Body of pancreas (tissue), 4 donors: Measurements from ENCODE around the gene UBA52. TPM values are rescaled to one million over a fixed set of nuclear protein-coding genes. Genes with fewer than 3 reads are reported as not detected.
"Not testable (repeated sequence)": the region's sequence is repeated elsewhere in the genome, so short reads cannot be mapped to it uniquely, and the experiment has no call there.

Experiments
- ATAC-seq: fragments of 150-250 bp; one replicate; pipeline ENCODE4 v1.9.1; 2016
- DNase-seq, 4 donors: peaks; one replicate each; pipeline ENCODE4 v3.0.0-alpha.2; 2019
- H3K27ac ChIP-seq, 4 donors: fragments of 200-600 bp; sonication (generic); 1 replicate in 3 of 4; 2 replicates in 1 of 4; pipeline versions ENCODE4 v1.5.1 to v1.6.1; 2016 to 2019; ENCODE audit warnings: mild to moderate bottlenecking in 1 of 4, mixed read lengths in 1 of 4, moderate library complexity in 1 of 4
- H3K27me3 ChIP-seq, 2 donors: fragments of 200-600 bp; sonication (generic); one replicate each; pipeline ENCODE4 v1.6.0; 2016; ENCODE audit warnings: mild to moderate bottlenecking in 1 of 2
- H3K36me3 ChIP-seq, 2 donors: fragments of 200-600 bp; sonication (generic); replicated peaks in 1 of 2; 2 replicates each; pipeline ENCODE4 v1.5.1; 2016; ENCODE audit warnings: low read depth in 2 of 2; ENCODE audit not compliant: insufficient read depth in 1 of 2
- H3K4me1 ChIP-seq: fragments of 200-600 bp; sonication (generic); one replicate; pipeline ENCODE4 v1.6.0; 2016
- H3K4me3 ChIP-seq, 2 donors: fragments of 200-600 bp; sonication (generic); 1 replicate in 1 of 2; 2 replicates in 1 of 2; pipeline ENCODE4 v1.5.1; 2016 to 2019
- H3K9me3 ChIP-seq, 3 donors: fragments of 200-600 bp; sonication (generic); 1 replicate in 2 of 3; 2 replicates in 1 of 3; pipeline ENCODE4 v1.5.1; 2016
- CTCF ChIP-seq, 7 experiments: fragments of 450-650 bp in 4 of 7; fragments of 200-600 bp in 3 of 7; sonication (generic) in 3 of 7; IDR thresholded peaks; one replicate each; pipeline ENCODE4 v1.5.1; 2016 to 2019; ENCODE audit warnings: antibody characterized with exemption in 7 of 7
- POLR2A ChIP-seq, 3 donors: fragments of 450-650 bp; IDR thresholded peaks; one replicate each; pipeline ENCODE4 v1.6.1; 2016; ENCODE audit warnings: antibody characterized with exemption in 3 of 3, mild to moderate bottlenecking in 2 of 3
- WGBS, 2 donors: methylation state at CpG; one replicate each; pipeline ENCODE4 v1.1.5; 2017; 5-methylcytosine and 5-hydroxymethylcytosine counted together
- intact Hi-C: fragments of 100-400 bp; cut with DNase I; formaldehyde crosslinking; loops from one replicate; pipeline ENCODE4 v1.15.1; 2023
- total RNA-seq, 2 donors: library from RNA; depleted of rRNA; stranded (reverse); fragments of >200 nt; gene quantifications; one replicate each; pipeline ENCODE4 v1.1.0, GENCODE V29; 2016

The UBA52 gene
- total RNA-seq, result 100 to 1,000 TPM; 242 to 358 TPM

- Histone ChIP-seq H3K36me3 (peaks cover 18 to 28% of the 10 kb centered on the region in 2 donors), H3K9me3 (no peaks in the 10 kb centered on the region), H3K27ac (peak within 1 kb of the TSS; percentile 64 to 85 (median 80)), H3K27me3 (no peaks in the 10 kb centered on the region), H3K4me3 (peak within 1 kb of the TSS; percentile 40 to 84), H3K4me1 (peaks cover 20% of the 10 kb centered on the region)
- peak; percentile 98 to 99 (median 98) for DNase-seq
- WGBS, 2 donors, result 1% methylated on average over 19 to 75 of the region's 75 CpGs
- intact Hi-C loops, result no loop called here
- peak; percentile 97 for ATAC-seq
- TF ChIP-seq POLR2A (IDR thresholded peaks at IDR 0.05) (peak; percentile 68 to 89 (median 82)), CTCF (IDR thresholded peaks at IDR 0.05) (peak in 3 of 7 experiments; percentile 22 to 30 (median 24))
Observed at GRCh38 chr19:18571564-18572344, at the start of gene UBA52. Gene UBA52 (plus strand): TSS chr19:18571857. CDS start chr19:18573301, 1,444 bp downstream.

GRCh38 chr19:18522124-18522861, 49.4 kb upstream of the UBA52 start:
- intact Hi-C loops, result no loop called here
- Histone ChIP-seq H3K27ac (peak overlapping the region; percentile 94 to 98 (median 94)), H3K36me3 (no peaks in the 10 kb centered on the region), H3K4me1 (peaks cover 28% of the 10 kb centered on the region), H3K9me3 (no peaks in the 10 kb centered on the region), H3K27me3 (no peaks in the 10 kb centered on the region), H3K4me3 (peak overlapping the region in 1 of 2 donors; percentile 92)
- WGBS, 2 donors, result 2 to 3% methylated on average over 8 to 43 of the region's 51 CpGs
- DNase-seq (peak; percentile 100), ATAC-seq (peak; percentile 89)
- TF ChIP-seq POLR2A (IDR thresholded peaks at IDR 0.05) (peak in 1 of 3 donors; percentile 1), CTCF (IDR thresholded peaks at IDR 0.05) (peak in 3 of 7 experiments; percentile 21 to 50 (median 44))

GRCh38 chr19:18522862-18523440, 48.7 kb upstream of the UBA52 start:
- H3K9me3 ChIP-seq, intact Hi-C loops, H3K27me3 ChIP-seq, ATAC-seq, DNase-seq, H3K36me3 ChIP-seq, H3K4me3 ChIP-seq: not testable (repeated sequence)
- H3K27ac ChIP-seq, result peak overlapping the region in 2 of 4 donors; percentile 59 to 65
- peaks cover 25% of the 10 kb centered on the region for H3K4me1 ChIP-seq
- 53 to 55% methylated on average over 19 of the region's 19 CpGs for WGBS, 2 donors

GRCh38 chr19:18523841-18524240, 47.8 kb upstream of the UBA52 start:
- no peaks in the 10 kb centered on the region for H3K9me3 ChIP-seq
- H3K36me3 ChIP-seq, result no peaks in the 10 kb centered on the region
- TF ChIP-seq POLR2A (IDR thresholded peaks at IDR 0.05), result no peak
- no peak for TF ChIP-seq CTCF (IDR thresholded peaks at IDR 0.05)
- no peaks in the 10 kb centered on the region for H3K27me3 ChIP-seq
- 84 to 89% methylated on average over 9 of the region's 9 CpGs for WGBS, 2 donors
- no peak overlapping the region for H3K4me3 ChIP-seq
- ATAC-seq, result no peak
- DNase-seq, result no peak
- peaks cover 18% of the 10 kb centered on the region for H3K4me1 ChIP-seq
- no peak overlapping the region for H3K27ac ChIP-seq
- intact Hi-C loops, result no loop called here

- Histone ChIP-seq H3K9me3 (no peaks in the 10 kb centered on the region), H3K4me1 (peaks cover 6% of the 10 kb centered on the region), H3K27ac (no peak overlapping the region), H3K27me3 (no peaks in the 10 kb centered on the region), H3K36me3 (no peaks in the 10 kb centered on the region), H3K4me3 (no peak overlapping the region)
- WGBS, 2 donors, result 76 to 81% methylated on average over 9 of the region's 9 CpGs
- DNase-seq, result no peak
- TF ChIP-seq CTCF (IDR thresholded peaks at IDR 0.05) (no peak), POLR2A (IDR thresholded peaks at IDR 0.05) (no peak)
- no peak for ATAC-seq
- intact Hi-C loops, result no loop called here
Observed at GRCh38 chr19:18526316-18526715, 45.3 kb upstream of the UBA52 start.
